RWPE2 (cell line): ENCODE data around the gene DPM2.

Source experiments
- ATAC-seq: fragments of 200-7000 bp; cut with Tn5 transposase; 3 replicates; pipeline ENCODE4 v1.9.1; 2021; ENCODE audit warnings: low read depth
- DNase-seq: peaks from one replicate; pipeline ENCODE4 v3.0.0-alpha.2; 2020; ENCODE audit warnings: low spot score
- H3K27ac ChIP-seq: fragments of 450-650 bp; 2 replicates; pipeline ENCODE4 v1.5.1; 2017; ENCODE audit warnings: mild to moderate bottlenecking; ENCODE audit not compliant: poor library complexity, severe bottlenecking
- H3K27me3 ChIP-seq: fragments of 250-450 bp; sonication (Bioruptor Pico); 2 replicates; pipeline ENCODE4 v1.5.1; 2021; ENCODE audit warnings: mild to moderate bottlenecking, moderate library complexity; ENCODE audit not compliant: insufficient read depth, poor library complexity, severe bottlenecking
- H3K36me3 ChIP-seq: fragments of 250-450 bp; sonication (Bioruptor Pico); 2 replicates; pipeline ENCODE4 v1.5.1; 2020; ENCODE audit warnings: low read depth, mild to moderate bottlenecking, moderate library complexity
- H3K4me1 ChIP-seq: fragments of 250-450 bp; sonication (Bioruptor Pico); 2 replicates; pipeline ENCODE4 v1.5.1; 2021; ENCODE audit warnings: mild to moderate bottlenecking, moderate library complexity; ENCODE audit not compliant: insufficient read depth, poor library complexity, severe bottlenecking
- H3K4me3 ChIP-seq: fragments of 250-450 bp; sonication (Bioruptor Pico); 2 replicates; pipeline ENCODE4 v1.5.1; 2021; ENCODE audit warnings: mild to moderate bottlenecking, moderate library complexity; ENCODE audit not compliant: severe bottlenecking
- H3K9me3 ChIP-seq: fragments of 250-450 bp; sonication (Bioruptor Pico); 2 replicates; pipeline ENCODE4 v1.5.1; 2021; ENCODE audit warnings: mild to moderate bottlenecking, moderate library complexity; ENCODE audit not compliant: severe bottlenecking
- CTCF ChIP-seq: fragments of 450-650 bp; IDR thresholded peaks from one replicate; pipeline ENCODE4 v1.5.1; 2017; ENCODE audit warnings: mild to moderate bottlenecking, moderate library complexity; ENCODE audit not compliant: poor library complexity, severe bottlenecking

DPM2 gene

GRCh38 chr9:127946728-127947127 is 9.1 kb upstream of the DPM2 start:
- ATAC-seq (no peak), DNase-seq (no peak)
- H3K4me1 ChIP-seq, result no peaks in the 10 kb centered on the region
- H3K27me3 ChIP-seq, result no peaks in the 10 kb centered on the region
- H3K4me3 ChIP-seq, result no peak overlapping the region
- TF ChIP-seq CTCF, result no peak
- H3K27ac ChIP-seq, result no peak overlapping the region
- H3K36me3 ChIP-seq, result no peaks in the 10 kb centered on the region; the same call in 1 of the 2 replicates
- H3K9me3 ChIP-seq, result no peaks in the 10 kb centered on the region

- Histone ChIP-seq H3K27me3 (no peaks in the 10 kb centered on the region), H3K36me3 (no peaks in the 10 kb centered on the region; the same call in 1 of the 2 replicates), H3K4me3 (no peak overlapping the region), H3K9me3 (no peaks in the 10 kb centered on the region), H3K27ac (no peak overlapping the region), H3K4me1 (no peaks in the 10 kb centered on the region)
- DNase-seq (no peak), ATAC-seq (no peak)
- no peak for TF ChIP-seq CTCF
Measured at GRCh38 chr9:127945942-127946341, 8.3 kb upstream of the DPM2 start.

- Histone ChIP-seq H3K4me3 (no peak overlapping the region), H3K27me3 (no peaks in the 10 kb centered on the region), H3K4me1 (no peaks in the 10 kb centered on the region), H3K9me3 (no peaks in the 10 kb centered on the region), H3K36me3 (no peaks in the 10 kb centered on the region; the same call in 1 of the 2 replicates), H3K27ac (no peak overlapping the region)
- DNase-seq, result no peak
- no peak for TF ChIP-seq CTCF
- no peak for ATAC-seq
Measured at GRCh38 chr9:127945338-127945737, 7.7 kb upstream of the DPM2 start.

- no peaks in the 10 kb centered on the region for H3K4me1 ChIP-seq
- no peaks in the 10 kb centered on the region for H3K27me3 ChIP-seq
- no peak overlapping the region for H3K4me3 ChIP-seq
- H3K9me3 ChIP-seq, result no peaks in the 10 kb centered on the region
- no peak for DNase-seq
- TF ChIP-seq CTCF, result no peak
- no peak for ATAC-seq
- no peaks in the 10 kb centered on the region; the same call in 1 of the 2 replicates for H3K36me3 ChIP-seq
- H3K27ac ChIP-seq, result no peak overlapping the region
Measured at GRCh38 chr9:127944586-127945218, 7.0 kb upstream of the DPM2 start.

- peak; percentile 80 for TF ChIP-seq CTCF
- H3K27ac ChIP-seq, result no peak overlapping the region
- ATAC-seq, result peak; percentile 82
- H3K27me3 ChIP-seq, result no peaks in the 10 kb centered on the region
- H3K9me3 ChIP-seq, result no peaks in the 10 kb centered on the region
- H3K36me3 ChIP-seq, result no peaks in the 10 kb centered on the region; the same call in 1 of the 2 replicates
- H3K4me1 ChIP-seq, result no peaks in the 10 kb centered on the region
- no peak overlapping the region for H3K4me3 ChIP-seq
- DNase-seq, result no peak
Measured at GRCh38 chr9:127943731-127944144, 6.1 kb upstream of the DPM2 start.
